ENCODE measurements around the gene SDR39U1. TPM values are rescaled to one million over a fixed set of nuclear protein-coding genes. Genes with fewer than 3 reads are reported as not detected.

Gene SDR39U1
- total RNA-seq, 1 experiment from 2014 or later, result 61.8 TPM

- TF ChIP-seq SP1 (IDR thresholded peaks at IDR 0.05; ENCODE audit: low read depth) (no peak), SIN3A (IDR thresholded peaks at IDR 0.05; ENCODE audit: low read depth) (no peak), POLR2AphosphoS5 (IDR thresholded peaks at IDR 0.05; ENCODE audit: low read depth, low read length) (no peak), CTCF (IDR thresholded peaks at IDR 0.05 in 2 of 3, conservative IDR thresholded peaks at IDR 0.05 in 1 of 3; ENCODE audit: borderline replicate concordance in 1 of 3, insufficient read depth in 1 of 3, low read depth in 2 of 3, low read length in 2 of 3) (no peak), ATF3 (IDR thresholded peaks at IDR 0.05) (no peak), RAD21 (IDR thresholded peaks at IDR 0.05; ENCODE audit: low read depth) (no peak), JUND (IDR thresholded peaks at IDR 0.05) (no peak)
Measured at GRCh38 chr14:24426912-24427536, 15.6 kb downstream of the SDR39U1 start (continued).

- H3K9me2 ChIP-seq (ENCODE audit: insufficient read depth), result no peaks in the 10 kb centered on the region
- no peak overlapping the region for H2AFZ ChIP-seq (ENCODE audit: low read depth, low read length, poor library complexity, severe bottlenecking)
- no TSS peak for BruUV-seq (replicated peaks)
- H3K4me2 ChIP-seq (ENCODE audit: low read length), result no peak overlapping the region
- TF ChIP-seq CEBPB (IDR thresholded peaks at IDR 0.05; ENCODE audit: low read depth), result no peak
- TF ChIP-seq EZH2phosphoT487 (IDR thresholded peaks at IDR 0.05; ENCODE audit: borderline replicate concordance), result no peak
- no peak for TF ChIP-seq CBX3 (IDR thresholded peaks at IDR 0.05; ENCODE audit: low read depth)
- TF ChIP-seq EZH2 (IDR thresholded peaks at IDR 0.05), result no peak
- no peaks in the 10 kb centered on the region for H3K9me3 ChIP-seq (ENCODE audit: control insufficient read depth in 1 of 2, insufficient read depth in 1 of 2, low read depth in 1 of 2, low read length in 2 of 2)
- ChIA-PET POLR2A (interaction anchor here (0.6 kb wide), 1 partner anchor 99 kb away, joined by 5 read pairs; no protein-coding TSS in a partner anchor), CTCF (interaction anchor here (1.1 kb wide), 1 partner anchor 61 kb away, joined by 4 read pairs; no protein-coding TSS in a partner anchor), RAD21 (ENCODE audit: low non-redundant PET in 1 of 2, low total read pairs in 2 of 2, uncharacterized antibody in 2 of 2, unreplicated experiment in 2 of 2) (no interaction called here)
- peaks cover 13% of the 10 kb centered on the region for H3K79me2 ChIP-seq (ENCODE audit: insufficient read depth, low read length)
- H4K20me1 ChIP-seq (ENCODE audit: insufficient read depth), result no peaks in the 10 kb centered on the region
- DNase-seq (ENCODE audit: low read depth, low spot score), result no peak
- no peaks in the 10 kb centered on the region for H3K36me3 ChIP-seq (ENCODE audit: control insufficient read depth in 1 of 2, insufficient read depth in 2 of 2, low read length in 2 of 2)
- no peaks in the 10 kb centered on the region for H3K27me3 ChIP-seq (ENCODE audit: insufficient read depth, low read length)
- no peak overlapping the region for H3K9ac ChIP-seq (ENCODE audit: low read length)
- no peak for ATAC-seq
- peaks cover 11 to 29% of the 10 kb centered on the region in 2 experiments for H3K4me1 ChIP-seq (ENCODE audit: control insufficient read depth in 1 of 2, insufficient read depth in 2 of 2, low read length in 2 of 2)
- no peak overlapping the region for H3K4me3 ChIP-seq (replicated peaks in 1 of 2; ENCODE audit: low read depth in 1 of 2, low read length in 2 of 2)
- H3K27ac ChIP-seq (ENCODE audit: low read depth, low read length), result no peak overlapping the region
- intact Hi-C loops (cut with micrococcal nuclease), result no loop called here
Measured at GRCh38 chr14:24426150-24426911, 16.2 kb downstream of the SDR39U1 start.
